GM18520 (cell line): ENCODE measurements around the gene MIS18BP1.
"Not testable (repeated sequence)": the region's sequence is repeated elsewhere in the genome, so short reads cannot be mapped to it uniquely, and the experiment has no call there.

Experiments
- ATAC-seq: cut with Tn5 transposase; IDR thresholded peaks from one replicate; pipeline ENCODE4 v1.9.1; 2021; ENCODE audit not compliant: unreplicated experiment

The MIS18BP1 gene

DNA sequence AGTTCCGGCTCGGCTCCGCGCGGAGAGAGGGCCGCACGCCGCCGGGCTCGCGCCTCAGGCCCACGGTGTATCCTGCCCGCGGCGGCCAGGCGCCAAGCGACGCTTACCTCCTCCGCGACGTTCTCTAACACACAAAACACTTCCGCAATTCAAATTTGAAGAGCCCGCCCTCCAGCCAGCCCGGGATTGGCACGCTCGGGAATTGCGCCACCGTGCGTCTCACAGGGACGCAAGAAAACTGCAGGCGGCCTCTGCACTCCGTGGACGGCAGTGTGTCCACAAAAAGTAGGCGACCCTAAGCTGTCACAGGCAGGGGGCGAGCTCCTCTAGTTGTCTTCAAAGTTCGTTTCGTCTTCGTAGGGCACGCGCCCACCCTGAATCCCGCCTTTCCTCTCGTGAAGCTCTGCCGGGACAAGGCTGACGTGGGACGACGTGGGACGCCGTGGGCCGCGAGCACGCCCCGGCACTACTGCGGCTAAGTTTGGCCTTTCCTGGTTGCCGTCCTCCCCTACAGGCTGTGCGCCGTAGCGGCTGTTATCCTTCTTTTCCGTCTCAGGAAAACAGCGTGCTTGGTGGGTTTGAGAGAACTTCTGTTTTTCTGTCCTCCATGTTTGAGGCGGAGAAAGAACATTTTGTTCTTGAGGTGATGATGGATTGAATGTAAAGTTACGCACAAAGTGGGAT lies at the start of gene MIS18BP1:
Gene MIS18BP1 (minus strand): TSS at position 133 of the 684 bp plus-strand sequence. CDS start 5,916 bp downstream, outside the sequence.
- ATAC-seq = peak; percentile 72

DNA sequence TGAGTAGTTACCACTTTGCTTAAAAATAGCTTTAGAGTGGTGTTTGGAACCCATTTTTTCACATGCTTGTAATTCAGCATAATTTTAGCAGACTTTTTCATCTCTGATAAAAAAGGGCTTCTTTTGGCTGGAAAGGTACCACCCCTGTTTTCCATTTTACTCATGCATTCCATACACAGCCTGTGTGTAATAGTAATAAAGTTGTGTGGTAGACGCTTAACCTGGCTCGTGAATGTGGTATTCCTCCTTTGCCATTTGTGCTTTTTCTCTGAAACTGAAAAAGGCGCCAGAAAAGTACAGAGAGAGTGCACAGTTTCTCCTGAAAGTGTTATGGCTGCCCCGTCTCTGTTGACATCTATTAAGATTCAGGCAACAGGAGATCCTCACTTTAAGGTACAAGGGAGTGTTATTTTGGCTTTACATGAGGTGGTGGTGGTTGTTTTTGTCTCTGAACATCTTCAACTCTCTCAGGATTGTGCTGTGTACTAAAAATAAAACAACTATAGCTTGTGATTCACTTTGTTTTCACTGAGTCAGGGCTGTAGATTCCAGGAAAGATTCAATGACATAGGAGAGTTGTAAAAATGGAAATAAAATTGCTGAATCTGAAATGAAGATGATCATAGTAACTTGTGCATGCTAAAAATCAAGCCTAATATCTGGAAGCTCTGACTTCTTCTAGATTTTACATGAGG lies 45.6 kb upstream of the MIS18BP1 start:
- ATAC-seq = no peak

DNA sequence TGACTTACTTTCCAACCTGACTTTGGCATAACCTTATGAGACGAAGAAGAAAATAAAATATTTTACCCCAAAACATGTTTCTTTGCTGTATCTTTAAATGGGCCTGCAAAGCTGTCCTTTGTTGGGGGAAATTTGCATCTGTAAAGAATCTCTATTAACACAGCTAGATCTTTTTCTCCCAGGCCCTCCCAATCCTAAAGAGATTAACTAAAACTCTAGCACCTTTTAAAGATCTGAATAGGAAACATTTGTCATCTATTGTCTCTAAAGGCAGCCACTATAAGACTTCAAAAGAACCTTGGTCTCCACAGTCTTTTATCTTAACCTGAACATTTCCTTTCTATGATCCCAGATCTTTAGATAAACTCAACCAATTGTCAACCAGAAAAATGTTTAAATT lies 41.8 kb upstream of the MIS18BP1 start:
- not testable (repeated sequence) for ATAC-seq

DNA sequence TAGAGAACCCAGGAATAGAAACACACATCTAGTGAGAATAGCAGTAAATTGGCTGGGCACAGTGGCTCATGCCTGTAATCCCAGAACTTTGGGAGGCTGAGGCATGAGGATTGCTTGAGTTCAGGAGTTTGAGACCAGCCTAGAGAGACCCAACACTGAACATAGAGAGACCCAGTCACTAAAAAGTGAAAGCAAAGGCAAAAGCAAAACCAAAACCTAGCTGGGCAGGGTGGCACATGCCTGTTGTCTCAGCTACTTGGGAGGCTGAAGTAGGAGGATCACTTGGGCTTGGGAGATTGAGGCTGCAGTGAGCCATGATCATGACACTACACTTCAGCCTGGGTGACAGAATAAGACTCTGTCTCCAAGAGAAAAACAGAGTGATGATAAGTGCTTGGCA lies 37.5 kb upstream of the MIS18BP1 start:
- no peak for ATAC-seq

DNA sequence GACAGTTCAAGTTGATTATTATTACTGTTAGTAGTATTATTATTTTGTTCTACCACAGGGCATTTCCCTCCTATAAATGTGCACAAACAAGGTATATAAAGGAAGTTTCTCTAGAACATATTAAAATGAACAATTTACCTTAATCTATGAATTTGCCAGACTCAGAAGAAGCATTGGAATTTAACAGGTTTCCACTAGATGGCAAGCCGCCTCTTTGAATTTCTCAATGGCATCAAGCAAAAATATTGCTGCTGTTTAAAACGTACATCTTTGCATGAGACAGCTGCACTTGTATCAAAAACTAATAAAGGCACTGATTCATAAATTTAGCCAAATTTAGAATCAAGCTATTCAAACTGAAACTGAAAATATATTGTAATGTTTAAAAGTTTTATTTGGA lies 34.6 kb upstream of the MIS18BP1 start:
- ATAC-seq = no peak

DNA sequence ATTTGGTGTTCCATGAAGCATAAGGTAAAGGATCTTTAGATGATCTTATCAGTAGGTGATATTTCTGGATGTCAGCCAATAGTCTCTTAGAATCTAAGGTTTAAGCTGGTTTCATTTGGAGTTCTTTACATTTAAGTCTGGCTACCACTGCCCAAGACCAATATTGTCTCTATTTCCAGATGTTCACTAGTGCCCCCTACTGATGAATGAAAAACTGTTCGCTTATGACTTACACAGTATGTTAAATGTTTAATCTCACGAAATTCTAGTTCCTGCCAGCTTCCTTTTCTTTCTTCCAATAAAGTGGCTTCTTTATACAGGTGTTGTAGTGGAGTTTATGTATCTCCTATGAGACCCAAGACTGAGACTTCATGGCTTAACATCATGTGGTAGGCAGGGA lies 31.8 kb upstream of the MIS18BP1 start:
- ATAC-seq = no peak

DNA sequence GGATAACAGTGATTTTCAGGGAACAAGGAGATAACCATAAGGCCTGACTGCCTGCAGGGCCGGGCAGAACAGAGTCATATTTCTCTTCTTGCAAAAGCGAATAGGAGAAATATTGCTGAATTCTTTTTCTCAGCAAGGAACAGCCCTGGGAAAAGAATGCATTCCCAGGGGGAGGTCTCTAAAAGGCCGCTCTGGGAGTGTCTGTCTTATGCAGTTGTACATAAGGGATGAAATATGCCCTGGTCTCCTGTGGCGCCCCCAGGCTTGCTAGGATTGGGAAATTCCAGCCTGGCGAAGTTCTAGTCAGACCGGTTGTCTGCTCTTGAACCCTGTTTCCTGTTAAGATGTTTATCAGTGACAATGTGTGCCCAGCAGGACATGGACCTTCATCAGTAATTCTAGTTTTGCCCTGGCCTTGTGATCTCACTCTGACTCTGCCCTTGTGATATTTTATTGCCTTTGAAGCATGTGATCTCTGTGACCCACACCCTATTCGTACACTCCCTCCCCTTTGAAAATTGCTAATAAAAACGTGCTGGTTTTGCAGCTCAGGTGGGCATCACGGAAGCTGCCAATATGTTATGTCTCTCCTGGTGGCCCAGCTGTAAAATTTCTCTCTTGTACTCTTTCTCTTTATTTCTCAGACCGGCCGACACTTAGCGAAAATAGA lies 28.9 kb upstream of the MIS18BP1 start:
- not testable (repeated sequence) for ATAC-seq

DNA sequence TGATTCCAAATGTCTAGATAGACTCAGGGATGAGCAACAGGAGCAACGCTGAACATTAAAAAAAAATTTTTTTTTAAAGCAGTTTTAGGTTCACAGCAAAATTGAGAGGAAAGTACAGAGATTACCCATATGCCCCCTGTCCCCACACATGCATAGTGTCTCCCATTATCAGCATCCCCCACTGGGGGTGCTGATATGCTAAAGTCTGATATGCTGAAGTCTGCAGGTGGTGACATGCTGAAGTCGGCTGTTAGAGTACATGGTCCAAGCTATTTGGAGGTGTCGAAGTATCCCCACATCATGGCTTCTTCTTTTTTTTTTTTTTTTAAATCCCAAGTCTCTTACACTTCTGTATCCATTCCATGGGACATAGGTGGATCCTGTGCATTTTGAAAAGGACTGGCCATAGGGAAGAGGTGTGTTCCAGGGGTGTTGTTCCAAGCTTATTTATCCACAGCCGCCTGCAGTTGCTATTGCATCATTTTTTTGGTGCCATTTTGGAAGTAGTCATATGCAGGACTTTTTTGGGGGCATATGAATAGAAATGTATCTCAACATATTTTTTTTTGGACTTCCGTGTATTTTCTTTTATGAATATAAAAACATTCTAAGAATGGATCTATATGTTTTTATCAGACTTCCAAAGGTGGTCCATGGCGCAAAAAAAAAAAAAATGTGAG lies 19.0 kb upstream of the MIS18BP1 start:
- ATAC-seq = no peak

DNA sequence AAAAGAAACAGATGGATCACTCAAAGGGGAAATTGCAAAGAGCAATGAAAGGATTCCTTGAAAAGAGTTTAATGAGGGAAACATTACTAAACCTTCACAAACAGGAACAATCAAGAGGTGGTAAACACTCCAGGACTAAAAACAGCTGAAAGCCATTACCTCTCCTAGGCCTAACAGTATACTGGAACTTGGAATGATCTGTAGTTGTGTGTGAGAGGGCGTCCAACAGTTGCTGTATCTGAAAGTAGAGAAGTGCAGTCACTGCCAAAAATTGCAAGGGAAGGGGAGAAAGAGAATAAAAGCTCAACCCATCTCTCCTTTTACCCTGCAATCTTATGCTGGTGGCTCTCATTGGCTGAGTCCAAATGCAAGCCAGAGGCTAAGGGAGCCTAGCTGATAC lies 17.0 kb upstream of the MIS18BP1 start:
- no peak for ATAC-seq

DNA sequence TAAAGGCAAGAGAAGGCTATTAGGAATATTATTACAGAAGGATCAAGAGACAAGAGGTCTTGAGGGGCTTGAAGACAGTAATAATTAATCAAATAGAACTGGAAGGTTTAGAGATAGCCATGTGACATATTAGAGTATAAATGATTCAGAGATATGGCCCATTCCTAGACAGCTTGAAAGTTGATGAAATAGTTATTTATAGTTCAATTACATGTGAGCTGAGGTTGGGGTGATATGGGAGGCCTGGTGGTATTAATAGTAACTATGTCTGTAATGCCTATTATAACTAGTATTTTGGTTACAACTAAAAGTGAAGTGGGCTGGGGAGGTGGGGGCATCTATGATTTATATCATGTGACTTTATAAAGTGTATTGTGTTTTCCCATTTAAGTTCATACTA lies 14.1 kb upstream of the MIS18BP1 start:
- no peak for ATAC-seq

DNA sequence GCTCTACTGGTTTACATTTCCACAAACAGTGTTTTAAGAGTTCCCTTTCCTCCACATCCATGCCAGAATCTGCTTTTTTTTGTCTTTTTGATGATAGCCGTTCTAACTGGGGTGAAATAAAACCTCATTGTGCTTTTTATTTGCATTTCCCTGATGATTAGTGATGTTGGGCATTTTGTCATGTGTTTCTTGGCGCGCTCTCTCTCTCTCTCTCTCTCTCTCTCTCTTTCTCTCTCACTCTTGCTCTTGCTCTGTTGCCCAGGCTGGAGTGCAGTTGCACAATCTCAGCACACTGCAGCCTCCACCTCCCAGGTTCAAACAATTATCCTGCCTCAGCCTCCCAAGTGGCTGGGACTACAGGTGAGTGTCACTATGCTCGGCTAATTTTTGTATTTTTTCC lies 9.6 kb upstream of the MIS18BP1 start:
- ATAC-seq = no peak

DNA sequence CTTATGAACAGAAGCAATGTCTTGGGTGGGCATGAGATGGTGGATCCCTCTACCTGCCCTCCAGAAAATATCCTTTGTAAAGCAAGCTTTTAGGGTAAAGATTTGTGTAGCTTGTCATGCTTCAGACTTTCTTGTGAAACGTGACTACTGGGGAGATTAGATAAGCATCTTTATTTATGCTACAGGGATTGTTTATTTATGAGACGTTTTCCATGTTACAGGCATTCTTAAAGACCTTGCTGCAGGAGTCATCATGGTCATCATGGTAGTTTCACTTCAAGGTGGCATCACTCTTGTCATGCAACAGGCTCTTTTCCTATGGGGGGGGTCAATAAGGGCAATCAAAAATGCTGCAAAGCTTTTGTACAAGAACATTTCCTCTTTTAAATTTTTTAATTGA lies 8.2 kb upstream of the MIS18BP1 start:
- no peak for ATAC-seq

DNA sequence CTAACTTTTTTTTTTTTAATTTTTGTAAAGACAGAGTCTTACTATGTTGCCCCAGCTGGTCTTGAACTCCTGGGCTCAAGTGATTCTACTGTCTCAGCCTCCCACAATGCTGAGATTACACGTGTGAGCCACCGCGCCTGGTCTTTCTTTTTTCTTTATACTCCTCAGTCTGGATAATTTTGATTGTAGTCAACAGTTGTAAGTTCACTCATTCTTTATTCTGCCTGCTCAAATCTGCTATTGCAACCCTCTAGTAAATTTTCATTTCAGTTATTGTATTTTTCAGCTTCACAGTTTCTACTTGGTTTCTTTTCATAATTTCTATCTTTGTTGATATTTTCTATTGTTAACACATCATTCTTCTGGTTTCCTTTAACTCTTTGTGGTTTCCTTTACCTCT lies 5.8 kb upstream of the MIS18BP1 start:
- ATAC-seq = no peak

DNA sequence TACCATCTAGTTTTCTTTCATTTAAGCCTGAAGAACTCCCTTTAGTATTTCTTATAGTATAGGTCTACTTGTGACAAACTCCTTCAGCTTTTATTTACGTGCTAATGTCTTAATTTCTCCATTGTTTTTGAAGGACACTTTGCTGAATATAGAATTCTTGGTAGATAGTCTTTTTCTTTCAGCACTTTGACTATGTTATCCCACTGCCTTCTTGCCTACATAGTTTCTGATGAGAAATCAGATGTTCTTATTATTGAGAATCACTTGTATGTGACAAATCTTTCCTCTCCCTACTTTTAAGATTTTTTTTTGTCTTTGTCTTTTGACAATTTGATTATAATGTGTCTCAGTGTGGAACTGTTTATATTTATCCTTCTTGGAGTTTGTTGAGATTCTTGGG lies 5.1 kb upstream of the MIS18BP1 start:
- ATAC-seq = no peak

DNA sequence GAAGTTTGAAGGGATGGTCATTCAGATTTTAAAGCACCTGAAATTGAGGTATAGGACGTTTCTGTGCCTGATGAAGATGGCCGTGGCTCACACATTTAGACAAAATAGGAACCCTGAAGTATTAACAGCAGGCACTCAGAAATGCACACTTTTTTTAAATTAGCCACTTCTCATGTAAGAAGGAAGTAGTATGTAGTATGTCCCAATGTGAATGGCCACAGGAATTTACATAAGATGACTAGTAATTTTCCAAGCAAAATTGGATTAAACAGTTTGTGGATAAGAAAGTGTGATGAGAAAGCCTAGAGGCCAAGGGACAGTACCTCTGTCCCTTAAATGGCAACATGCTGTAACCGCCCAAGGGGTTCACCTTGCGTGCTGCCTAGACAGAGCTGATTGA lies 1.8 kb upstream of the MIS18BP1 start:
- ATAC-seq = no peak

DNA sequence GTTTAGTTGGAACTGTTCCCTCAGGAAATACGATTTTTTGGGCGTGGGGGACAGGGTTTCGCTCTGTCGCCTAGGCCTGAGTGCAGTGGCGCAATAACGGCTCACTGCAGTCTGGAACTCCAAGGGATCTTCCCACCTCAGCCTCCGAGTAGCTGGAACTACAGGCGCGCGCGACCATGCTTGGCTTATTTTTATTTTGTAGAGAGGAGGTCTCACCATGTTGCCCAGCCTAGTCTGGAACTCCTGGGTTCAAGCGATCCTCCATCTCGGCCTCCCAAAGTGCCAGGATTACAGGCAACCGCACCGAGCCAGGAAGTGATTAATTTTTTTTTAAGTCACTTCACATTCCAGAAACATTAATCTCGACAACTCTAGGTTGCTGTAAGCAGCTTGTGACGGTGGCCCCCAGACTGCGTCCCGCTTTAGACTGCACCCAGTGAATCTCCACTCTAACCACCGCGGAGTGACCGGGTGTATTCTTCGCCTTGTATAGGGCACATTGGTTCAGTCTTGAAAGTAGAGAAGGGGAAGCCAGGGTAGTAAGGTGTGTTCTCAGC lies 830 bp upstream of the MIS18BP1 start:
- ATAC-seq = no peak

DNA sequence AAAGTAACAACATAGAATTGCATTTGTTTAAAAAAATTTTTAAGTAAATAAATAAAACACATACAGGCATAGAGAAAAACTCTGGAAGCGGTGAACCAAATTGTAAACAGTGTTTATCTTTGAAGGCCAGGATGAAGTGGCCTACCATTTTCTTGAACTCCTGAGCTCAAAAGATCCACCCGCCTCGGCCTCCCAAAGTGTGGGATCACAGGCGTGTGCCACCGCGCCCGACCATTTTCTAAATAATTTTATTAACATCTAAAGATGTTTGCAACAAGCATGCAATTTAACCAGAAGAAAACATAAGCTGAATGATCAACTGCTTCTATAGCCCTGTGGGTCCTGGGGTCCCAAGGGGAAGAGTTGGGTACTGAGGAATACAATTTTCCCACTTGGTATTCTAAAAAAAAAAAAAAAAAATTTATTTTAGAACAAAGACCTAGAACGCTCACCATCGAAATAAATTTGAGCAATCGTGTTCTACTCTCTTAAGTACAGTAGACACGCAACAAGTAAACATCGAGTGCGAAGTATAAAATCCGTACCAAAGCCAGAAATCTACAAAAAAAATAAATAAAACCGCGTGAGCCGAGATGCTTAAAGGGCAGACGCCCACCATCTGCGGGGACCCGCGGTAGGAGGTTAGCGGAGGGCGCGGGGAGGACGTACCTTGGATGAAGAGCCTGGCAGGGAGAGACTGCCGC lies 484 bp downstream of the MIS18BP1 start:
- ATAC-seq = no peak

DNA sequence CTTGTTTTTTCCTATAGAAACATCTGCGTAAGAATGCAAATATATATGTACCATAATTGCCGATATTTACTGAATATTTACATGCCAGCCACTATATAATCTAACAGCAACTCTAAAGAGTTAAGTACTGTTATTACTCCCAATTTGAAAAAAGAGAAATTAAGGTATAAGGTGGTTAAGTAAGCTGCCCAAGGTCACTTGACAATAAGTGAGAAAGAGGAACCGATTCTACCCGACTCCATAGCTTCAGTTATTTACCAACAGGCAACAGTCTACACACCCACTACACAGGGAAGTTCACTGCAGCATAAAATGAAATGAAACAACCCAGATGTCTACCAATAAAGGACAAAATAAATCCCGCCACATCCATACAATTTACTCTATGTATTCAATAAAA lies 1.1 kb downstream of the MIS18BP1 start:
- ATAC-seq = peak; percentile 53

DNA sequence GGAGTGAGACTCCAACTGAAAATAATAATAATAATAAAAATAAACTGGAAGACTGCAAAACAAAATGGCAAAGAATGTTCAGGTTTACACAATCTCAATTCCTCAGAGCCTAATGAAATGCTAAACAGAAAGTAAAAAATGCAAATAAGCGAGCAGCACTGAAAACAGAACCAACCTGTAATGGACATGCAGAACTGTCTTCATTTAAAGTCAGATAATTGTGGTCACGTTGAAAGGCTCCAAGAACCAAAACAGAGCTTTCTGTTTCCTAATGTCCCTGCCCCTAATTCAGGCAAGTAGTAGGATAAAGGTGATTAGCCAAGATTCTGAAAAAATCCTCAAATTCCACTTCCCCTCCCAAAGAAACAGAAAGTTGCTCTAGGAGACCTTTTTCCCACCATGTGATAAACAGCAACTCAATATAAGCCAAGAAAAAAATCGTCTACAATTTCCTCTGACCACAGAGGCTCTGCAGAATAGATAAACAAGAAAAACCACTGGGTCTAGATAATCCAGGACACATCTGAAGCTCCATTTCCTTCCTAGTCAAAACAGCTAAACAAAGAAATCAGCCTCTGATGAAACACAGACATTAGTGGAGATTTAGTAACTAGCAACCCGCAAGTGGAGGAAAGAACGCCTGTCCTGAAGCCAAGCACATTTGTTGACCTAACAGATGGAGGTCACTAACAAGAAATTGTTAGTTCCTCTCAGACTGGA lies 3.0 kb downstream of the MIS18BP1 start:
- ATAC-seq = peak; percentile 24

DNA sequence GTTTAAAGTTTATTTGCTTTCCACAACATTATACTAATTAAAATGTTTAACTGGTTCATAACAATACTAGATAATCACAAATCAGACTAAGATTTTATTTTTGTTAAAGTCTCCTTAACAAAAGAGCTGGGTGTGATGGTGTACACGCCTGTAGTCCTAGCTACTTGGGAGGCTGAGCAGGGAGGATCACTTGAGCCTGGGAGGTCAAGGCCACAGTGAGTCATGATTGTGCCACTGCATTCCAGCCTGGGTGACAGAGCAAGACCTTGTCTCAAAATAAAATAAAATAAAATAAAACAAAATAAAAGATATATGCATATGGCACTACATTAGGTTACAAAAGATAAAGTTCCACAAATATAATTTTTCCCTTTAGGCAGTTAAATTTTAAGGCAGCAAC lies 5.6 kb downstream of the MIS18BP1 start:
- ATAC-seq = no peak
